Subcutaneous adipose tissue (tissue), 4 donors: ENCODE results near the gene COX5A. TPM values are rescaled to one million over a fixed set of nuclear protein-coding genes. Genes with fewer than 3 reads are reported as not detected.

Source experiments
- total RNA-seq, 4 donors: library from RNA; depleted of rRNA; stranded (reverse); fragments of >200 nt; gene quantifications; one replicate each; pipeline ENCODE4 v1.1.0, GENCODE V29; 2016
- TF ChIP-seq, protein P1 (sequence below): fragments of 450-650 bp; IDR thresholded peaks from one replicate; pipeline ENCODE4 v1.5.1; 2016; ENCODE audit warnings: low read depth, mild to moderate bottlenecking, control low read depth, antibody characterized with exemption, moderate library complexity

The COX5A gene
- total RNA-seq, 4 donors from 2014 or later, result 72.4 to 108 (median 97.1) TPM

GRCh38 chr15:74889390-74889882 lies 48.4 kb downstream of the COX5A start:
- TF ChIP-seq, protein P1, sequence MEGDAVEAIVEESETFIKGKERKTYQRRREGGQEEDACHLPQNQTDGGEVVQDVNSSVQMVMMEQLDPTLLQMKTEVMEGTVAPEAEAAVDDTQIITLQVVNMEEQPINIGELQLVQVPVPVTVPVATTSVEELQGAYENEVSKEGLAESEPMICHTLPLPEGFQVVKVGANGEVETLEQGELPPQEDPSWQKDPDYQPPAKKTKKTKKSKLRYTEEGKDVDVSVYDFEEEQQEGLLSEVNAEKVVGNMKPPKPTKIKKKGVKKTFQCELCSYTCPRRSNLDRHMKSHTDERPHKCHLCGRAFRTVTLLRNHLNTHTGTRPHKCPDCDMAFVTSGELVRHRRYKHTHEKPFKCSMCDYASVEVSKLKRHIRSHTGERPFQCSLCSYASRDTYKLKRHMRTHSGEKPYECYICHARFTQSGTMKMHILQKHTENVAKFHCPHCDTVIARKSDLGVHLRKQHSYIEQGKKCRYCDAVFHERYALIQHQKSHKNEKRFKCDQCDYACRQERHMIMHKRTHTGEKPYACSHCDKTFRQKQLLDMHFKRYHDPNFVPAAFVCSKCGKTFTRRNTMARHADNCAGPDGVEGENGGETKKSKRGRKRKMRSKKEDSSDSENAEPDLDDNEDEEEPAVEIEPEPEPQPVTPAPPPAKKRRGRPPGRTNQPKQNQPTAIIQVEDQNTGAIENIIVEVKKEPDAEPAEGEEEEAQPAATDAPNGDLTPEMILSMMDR, result no peak

DNA sequence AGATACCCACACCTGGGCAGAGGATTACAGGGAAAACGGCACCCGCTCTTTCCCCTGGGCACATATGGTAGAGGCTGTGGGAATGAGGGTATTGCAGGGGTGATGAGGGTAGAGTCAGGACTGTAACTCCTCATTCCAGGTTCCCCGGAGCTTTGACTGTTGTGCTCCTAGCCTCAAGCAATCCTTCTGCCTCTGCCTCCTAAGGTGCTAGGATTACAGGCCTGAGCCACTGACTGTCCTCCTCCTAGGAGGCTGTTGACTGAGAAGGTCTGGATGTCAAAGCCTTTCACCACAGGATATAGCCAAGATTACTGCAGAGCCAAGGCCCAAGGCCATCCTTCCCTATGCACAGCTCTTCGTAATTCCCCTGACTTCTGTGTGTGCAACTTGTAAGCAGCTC lies 49.2 kb downstream of the COX5A start:
- TF ChIP-seq, protein P1, result no peak

DNA sequence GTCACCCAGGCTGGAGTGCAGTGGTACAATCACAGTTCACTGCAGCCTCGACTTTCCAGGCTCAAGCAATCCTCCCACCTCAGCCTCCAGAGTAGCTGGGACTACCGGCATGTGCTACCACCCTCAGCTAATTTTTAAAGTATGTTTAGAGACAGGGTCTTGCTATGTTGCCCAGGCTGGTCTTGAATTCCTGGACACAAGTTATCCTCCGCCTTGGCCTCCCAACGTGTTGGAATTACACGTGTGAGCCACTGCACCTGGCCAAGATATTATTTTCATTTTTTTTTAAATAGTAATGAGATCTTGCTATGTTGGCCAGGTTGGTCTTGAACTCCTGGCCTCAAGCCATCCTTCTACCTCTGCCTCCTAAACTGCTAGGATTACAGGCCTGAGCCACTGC lies 52.4 kb downstream of the COX5A start:
- TF ChIP-seq, protein P1, result no peak

DNA sequence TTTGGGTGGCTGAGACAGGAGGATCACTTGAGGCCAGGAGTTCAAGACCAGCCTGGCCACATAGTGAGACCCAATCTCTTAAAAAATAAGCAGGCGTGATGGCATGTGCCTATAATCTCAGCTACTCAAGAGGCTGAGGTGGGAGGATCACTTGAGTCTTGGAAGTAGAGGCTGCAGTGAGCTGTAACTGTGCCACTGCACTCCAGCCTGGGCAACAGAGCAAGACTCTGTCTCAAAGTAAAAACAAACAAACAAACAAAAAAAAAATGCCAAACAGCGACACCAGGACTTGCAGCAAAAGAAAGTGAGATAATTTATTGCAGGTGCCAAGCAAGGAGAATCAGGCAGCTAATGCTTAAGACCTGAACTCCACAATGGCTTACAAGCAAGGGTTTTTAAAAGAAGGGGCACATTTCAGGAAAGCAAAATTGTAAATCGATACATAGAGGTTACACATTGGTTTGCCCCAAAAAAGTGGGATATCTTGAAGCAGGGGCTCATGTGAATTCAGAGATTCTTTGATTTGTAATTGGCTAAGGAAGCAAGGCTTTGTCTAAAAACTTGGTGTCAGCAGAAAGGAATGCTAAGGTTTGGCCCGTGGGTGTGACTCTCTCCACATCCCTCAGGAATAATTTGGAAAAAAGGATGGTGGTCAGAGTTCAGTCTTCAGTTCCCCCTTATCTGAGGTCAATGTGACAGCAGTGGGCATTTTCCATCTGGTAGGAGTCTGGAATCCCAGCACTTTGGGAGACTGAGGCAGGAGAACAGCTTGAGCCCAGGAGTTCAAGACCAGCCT lies 53.2 kb downstream of the COX5A start:
- TF ChIP-seq, protein P1, result no peak

DNA sequence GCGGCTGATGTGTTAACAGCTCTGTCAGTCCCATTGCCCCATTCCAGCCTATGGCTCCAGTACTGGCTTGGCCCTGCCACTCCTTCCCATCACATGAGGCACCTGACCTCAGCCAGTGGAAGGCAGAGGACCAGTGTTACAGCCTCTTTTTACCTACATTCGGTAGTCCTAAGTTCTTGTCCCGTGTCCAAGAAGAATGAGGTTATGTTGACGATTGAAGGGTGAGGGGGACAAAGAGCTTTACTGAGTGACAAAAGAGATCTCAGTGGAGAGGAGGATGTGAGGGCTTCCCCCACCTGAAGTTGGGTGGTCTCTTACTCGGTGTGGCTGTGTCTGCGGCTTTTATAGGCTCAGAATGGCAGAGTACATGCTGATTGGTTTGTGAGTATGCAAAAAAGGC lies 55.3 kb downstream of the COX5A start:
- TF ChIP-seq, protein P1, result no peak

DNA sequence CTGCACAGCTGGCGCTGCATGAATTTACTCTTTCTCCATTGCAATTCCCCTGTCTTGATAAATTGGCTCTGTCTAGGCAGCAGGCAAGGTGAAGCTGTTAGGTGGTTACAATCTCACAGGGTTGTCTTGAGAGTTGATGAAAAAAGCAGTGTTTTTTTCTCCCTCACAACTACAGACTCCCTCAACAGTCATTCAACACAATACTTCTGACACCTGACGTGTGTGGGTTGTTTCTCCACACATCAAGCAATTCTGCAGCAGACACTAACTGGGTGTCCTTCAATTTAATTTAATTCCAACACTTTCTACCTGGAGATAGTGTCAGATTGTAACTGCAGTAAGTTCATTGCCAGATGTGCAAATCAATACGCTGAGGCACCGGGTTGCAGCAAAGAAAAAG lies 59.6 kb downstream of the COX5A start:
- TF ChIP-seq, protein P1, result no peak

DNA sequence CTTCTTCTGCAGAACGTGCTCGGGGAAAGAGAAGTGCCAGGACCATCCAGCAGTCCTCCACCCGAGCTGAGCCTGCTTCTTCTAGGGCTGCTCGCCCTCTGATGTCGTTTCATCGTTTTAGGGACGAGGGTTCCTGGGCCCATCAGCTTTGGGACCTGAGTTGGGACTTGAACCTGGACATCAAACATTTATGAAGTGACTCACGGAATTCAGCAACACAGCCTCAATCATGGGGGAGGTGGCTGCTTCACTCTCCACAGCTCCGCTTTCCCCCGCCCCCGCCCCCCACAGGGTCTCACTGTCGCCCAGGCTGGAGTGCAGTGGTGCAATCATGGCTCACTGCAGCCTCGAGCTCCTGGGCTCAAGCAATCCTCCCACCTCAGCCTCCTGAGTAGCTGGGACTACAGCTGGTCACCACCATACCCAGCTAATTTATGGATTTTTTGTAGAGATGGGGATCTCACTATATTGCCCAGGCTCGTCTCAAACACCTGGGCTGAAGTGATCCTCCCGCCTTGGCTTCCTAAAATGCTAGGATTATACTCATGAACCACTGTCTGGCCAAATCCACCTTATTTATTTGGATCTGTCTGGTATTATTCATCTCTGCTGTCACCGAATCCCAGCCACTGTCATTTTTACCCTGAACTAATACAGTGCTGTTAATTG lies 64.0 kb downstream of the COX5A start:
- TF ChIP-seq, protein P1, result no peak
